Urinary bladder (tissue), 4 donors: Measurements from ENCODE around the gene PSD4. TPM values are rescaled to one million over a fixed set of nuclear protein-coding genes. Genes with fewer than 3 reads are reported as not detected.

Source experiments
- DNase-seq: peaks from one replicate; pipeline ENCODE4 v3.0.0-alpha.2; 2015; ENCODE audit errors: extremely low spot score
- H3K27ac ChIP-seq: one replicate; pipeline ENCODE4 v1.5.1; 2013; ENCODE audit warnings: low read depth, mild to moderate bottlenecking, moderate library complexity
- H3K36me3 ChIP-seq: one replicate; pipeline ENCODE4 v1.6.1; 2013; ENCODE audit warnings: mild to moderate bottlenecking, moderate library complexity; ENCODE audit not compliant: insufficient read depth
- H3K4me1 ChIP-seq: one replicate; pipeline ENCODE4 v1.6.1; 2013; ENCODE audit warnings: mild to moderate bottlenecking, moderate library complexity; ENCODE audit not compliant: insufficient read depth
- H3K4me3 ChIP-seq: one replicate; pipeline ENCODE4 v1.5.1; 2013; ENCODE audit warnings: low read depth, low read length
- WGBS: extraction: QIAGEN DNeasy Blood & Tissue Kit; methylation state at CpG from one replicate; pipeline ENCODE4 v1.1.7; 2013; 5-methylcytosine and 5-hydroxymethylcytosine counted together
- polyA plus RNA-seq: library from polyadenylated mRNA; stranded (reverse); fragments of 200-250 nt; gene quantifications from one replicate; pipeline ENCODE4 v1.2.3, GENCODE V29; 2013
- total RNA-seq: library from RNA; depleted of rRNA; stranded (reverse); fragments of >200 nt; gene quantifications from one replicate; pipeline ENCODE4 v1.2.3, GENCODE V29; 2014
- donor health status: healthy with polysubstance abuse.
- donor health status: healthy.

Gene PSD4
- total RNA-seq (9.7 TPM), polyA plus RNA-seq (6.3 TPM)

- 66% methylated on average over 14 of the region's 14 CpGs for WGBS
- H3K27ac ChIP-seq = no peak within 1 kb of the TSS
- no peak for DNase-seq
Observed at GRCh38 chr2:113173542-113174375, at the start of gene PSD4. Gene PSD4 (plus strand): TSS chr2:113173971. CDS start chr2:113182457, 8,486 bp downstream.

DNA sequence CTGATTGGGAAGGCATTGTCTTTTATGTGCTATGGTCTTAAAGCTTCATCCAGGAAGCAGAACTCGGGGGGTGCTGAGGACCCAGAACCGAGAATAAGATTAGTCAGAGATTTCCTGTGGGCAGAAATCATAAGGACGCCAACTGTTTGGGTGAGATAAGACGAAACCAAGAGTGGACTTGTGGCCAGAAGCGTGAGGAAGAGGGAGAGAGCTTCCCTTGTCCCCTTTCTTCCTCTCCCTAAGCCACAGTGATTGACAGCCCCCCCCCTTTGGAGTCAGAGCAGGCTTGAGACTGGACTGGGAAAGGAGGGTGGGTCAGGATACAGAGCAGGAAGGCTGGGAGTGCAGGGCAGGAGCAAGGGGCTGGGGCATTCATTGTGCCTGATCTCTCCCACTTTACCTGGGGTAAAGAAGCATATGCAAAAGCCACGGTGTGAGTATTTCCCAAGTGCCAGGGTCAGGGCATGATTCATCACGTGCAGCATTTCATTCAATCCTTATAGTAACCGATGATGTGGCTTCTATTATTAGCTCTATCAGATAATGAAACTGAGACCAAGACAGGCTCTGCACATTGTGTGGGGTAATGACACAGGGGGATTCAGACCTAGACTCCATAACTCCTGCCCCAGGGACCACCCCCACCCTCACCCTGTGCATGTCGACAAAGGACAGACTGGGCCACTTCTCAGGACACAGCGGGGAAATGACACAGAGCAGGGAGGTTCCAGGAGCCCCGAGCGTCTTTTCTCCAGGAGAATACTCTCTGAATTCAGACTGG lies 49.4 kb upstream of the PSD4 start:
- H3K4me3 ChIP-seq = no peak overlapping the region
- no peak overlapping the region for H3K27ac ChIP-seq
- 46% methylated on average over 12 of the region's 12 CpGs for WGBS
- H3K4me1 ChIP-seq = no peaks in the 10 kb centered on the region
- H3K36me3 ChIP-seq = no peaks in the 10 kb centered on the region
- DNase-seq = no peak

More at GRCh38 chr2:113173542-113174375, at the start of gene PSD4:
- H3K4me3 ChIP-seq = peak within 1 kb of the TSS; percentile 20
- H3K4me1 ChIP-seq = no peaks in the 10 kb centered on the region
- H3K36me3 ChIP-seq = no peaks in the 10 kb centered on the region

DNA sequence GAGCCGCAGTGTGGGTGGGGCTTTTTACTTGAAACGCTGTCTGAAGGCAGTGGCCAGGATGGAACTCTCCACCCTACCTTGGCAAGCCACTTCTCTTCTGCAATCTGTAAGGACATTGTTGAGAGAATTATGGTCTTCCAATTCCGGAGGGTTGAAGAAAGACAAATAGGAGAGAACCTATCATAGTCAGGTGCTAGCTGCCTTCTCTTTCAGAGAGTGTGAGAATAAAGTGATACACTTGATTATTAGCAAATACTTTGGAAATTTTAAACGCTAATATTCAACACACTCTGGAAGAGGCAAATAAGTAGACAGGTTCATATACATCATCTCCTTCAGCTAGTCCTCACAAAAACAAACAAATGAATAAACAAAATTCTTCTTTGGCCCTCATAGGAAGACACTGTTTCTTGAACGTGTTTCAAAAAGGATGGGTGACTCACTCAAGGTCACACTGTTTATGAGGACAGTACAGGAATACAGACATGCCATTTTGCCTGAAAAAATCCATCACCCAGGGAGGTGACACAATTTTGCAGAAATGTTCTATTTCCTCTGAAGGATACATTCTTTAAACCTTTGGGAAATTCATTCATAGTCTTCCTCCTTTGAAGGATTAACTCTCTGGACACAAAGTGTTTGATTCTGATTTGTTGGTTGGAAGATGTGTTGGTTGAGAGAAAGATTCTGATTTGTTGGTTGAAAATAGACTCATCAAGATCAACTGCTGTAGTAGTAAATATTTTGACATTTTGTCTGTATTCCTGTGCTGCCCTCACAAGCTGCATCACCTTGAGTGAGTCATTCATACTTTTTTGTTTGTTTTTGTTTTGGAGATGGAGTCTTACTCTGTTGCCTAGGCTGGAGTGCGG lies 48.6 kb upstream of the PSD4 start:
- WGBS = 67% methylated on average over 6 of the region's 6 CpGs
- no peaks in the 10 kb centered on the region for H3K36me3 ChIP-seq
- no peak overlapping the region for H3K4me3 ChIP-seq
- no peak for DNase-seq
- H3K4me1 ChIP-seq = no peaks in the 10 kb centered on the region
- no peak overlapping the region for H3K27ac ChIP-seq

- DNase-seq = no peak
- WGBS = 83% methylated on average over 16 of the region's 16 CpGs
- H3K36me3 ChIP-seq = no peaks in the 10 kb centered on the region
- no peak within 1 kb of the TSS for H3K27ac ChIP-seq
- H3K4me1 ChIP-seq = no peaks in the 10 kb centered on the region
- H3K4me3 ChIP-seq = no peak within 1 kb of the TSS
Observed at GRCh38 chr2:113126845-113127645, 46.7 kb upstream of the PSD4 start, which contains the start of gene IL1RN. Gene IL1RN (plus strand): TSS chr2:113127598. CDS start chr2:113127625, 27 bp downstream.

DNA sequence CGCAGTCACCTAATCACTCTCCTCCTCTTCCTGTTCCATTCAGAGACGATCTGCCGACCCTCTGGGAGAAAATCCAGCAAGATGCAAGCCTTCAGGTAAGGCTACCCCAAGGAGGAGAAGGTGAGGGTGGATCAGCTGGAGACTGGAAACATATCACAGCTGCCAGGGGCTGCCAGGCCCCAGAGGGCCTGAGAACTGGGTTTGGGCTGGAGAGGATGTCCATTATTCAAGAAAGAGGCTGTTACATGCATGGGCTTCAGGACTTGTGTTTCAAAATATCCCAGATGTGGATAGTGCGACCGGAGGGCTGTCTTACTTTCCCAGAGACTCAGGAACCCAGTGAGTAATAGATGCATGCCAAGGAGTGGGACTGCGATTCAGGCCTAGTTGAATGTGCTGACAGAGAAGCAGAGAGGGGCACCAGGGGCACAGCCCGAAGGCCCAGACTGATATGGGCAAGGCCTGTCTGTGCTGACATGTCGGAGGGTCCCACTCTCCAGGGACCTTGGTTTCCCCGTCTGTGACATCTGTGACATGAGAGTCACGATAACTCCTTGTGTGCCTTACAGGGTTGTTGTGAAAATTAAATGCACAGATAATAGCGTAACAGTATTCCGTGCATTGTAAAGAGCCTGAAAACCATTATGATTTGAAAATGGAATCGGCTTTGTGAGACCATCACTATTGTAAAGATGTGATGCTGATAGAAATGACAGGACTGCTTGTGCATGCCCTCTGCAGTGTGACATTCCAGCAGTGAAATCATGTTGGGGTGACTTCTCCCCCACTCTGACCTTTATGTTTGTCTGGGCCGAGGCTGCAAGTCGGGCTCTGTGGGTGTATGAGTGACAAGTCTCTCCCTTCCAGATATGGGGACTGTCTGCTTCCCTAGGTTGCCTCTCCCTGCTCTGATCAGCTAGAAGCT lies 45.9 kb upstream of the PSD4 start:
- 83% methylated on average over 15 of the region's 15 CpGs for WGBS
- H3K27ac ChIP-seq = no peak overlapping the region
- no peak for DNase-seq
- no peaks in the 10 kb centered on the region for H3K36me3 ChIP-seq
- H3K4me1 ChIP-seq = no peaks in the 10 kb centered on the region
- H3K4me3 ChIP-seq = no peak overlapping the region

GRCh38 chr2:113129519-113130078 lies 44.2 kb upstream of the PSD4 start:
- H3K4me3 ChIP-seq = no peak overlapping the region
- H3K4me1 ChIP-seq = no peaks in the 10 kb centered on the region
- 86% methylated on average over 2 of the region's 2 CpGs for WGBS
- no peak overlapping the region for H3K27ac ChIP-seq
- H3K36me3 ChIP-seq = no peaks in the 10 kb centered on the region
- no peak for DNase-seq

DNA sequence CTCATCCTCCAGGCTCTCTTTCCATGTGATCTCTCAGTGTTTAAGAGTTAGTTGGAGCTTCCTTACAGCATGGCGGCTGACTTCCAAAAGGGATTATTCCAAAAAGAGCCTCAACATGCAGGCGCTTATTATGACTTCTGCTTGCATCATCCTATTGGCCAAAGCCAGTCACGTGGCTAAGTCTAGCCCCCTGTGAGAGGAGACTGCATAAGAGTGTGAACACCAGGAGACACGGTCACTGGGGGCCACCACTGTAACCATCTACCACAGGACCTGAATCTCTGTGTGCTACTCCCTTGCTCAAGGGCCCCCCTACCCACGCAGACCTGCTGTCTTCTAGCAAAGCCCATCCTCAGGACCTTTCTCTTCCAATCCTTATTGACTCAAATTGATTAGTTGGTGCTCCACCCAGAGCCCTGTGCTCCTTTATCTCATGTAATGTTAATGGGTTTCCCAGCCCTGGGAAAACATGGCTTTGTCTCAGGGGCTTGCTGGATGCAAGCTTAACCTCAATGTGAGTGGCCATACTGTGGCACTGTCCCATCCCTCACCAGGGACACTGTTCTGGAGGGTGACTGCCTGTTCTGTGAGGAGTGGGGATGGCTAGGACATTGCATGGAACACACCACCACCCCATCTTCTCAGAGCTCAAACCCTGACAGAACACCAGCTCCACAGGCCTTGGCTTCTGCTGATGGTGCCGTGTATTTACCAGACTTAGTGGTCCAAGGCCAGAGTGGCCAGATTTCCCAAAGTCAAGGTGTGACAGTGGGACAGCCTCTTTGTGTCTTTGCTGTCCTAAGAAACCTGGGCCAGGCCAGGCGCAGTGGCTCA lies 42.2 kb upstream of the PSD4 start:
- WGBS = 93% methylated on average over 7 of the region's 7 CpGs
- no peaks in the 10 kb centered on the region for H3K36me3 ChIP-seq
- H3K4me3 ChIP-seq = no peak overlapping the region
- no peak for DNase-seq
- no peaks in the 10 kb centered on the region for H3K4me1 ChIP-seq
- no peak overlapping the region for H3K27ac ChIP-seq

DNA sequence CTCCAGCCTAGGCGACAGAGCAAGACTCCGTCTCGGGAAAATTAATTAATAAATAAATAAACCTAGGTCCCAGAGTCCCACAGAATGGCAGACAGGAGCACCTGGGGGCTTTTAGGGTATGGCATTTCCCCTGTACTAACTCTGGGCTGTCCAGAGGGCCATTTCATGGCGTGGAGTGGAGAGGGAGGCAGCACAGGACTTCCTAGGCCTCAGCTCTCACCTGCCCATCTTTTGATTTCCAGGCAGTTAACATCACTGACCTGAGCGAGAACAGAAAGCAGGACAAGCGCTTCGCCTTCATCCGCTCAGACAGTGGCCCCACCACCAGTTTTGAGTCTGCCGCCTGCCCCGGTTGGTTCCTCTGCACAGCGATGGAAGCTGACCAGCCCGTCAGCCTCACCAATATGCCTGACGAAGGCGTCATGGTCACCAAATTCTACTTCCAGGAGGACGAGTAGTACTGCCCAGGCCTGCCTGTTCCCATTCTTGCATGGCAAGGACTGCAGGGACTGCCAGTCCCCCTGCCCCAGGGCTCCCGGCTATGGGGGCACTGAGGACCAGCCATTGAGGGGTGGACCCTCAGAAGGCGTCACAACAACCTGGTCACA lies 41.3 kb upstream of the PSD4 start:
- WGBS = 92% methylated on average over 17 of the region's 17 CpGs
- no peak for DNase-seq
- Histone ChIP-seq H3K4me1 (no peaks in the 10 kb centered on the region), H3K36me3 (no peaks in the 10 kb centered on the region), H3K27ac (no peak overlapping the region), H3K4me3 (no peak overlapping the region)

GRCh38 chr2:113133704-113134598 lies 39.8 kb upstream of the PSD4 start:
- Histone ChIP-seq H3K4me3 (no peak overlapping the region), H3K27ac (no peak overlapping the region), H3K36me3 (no peaks in the 10 kb centered on the region), H3K4me1 (no peaks in the 10 kb centered on the region)
- DNase-seq = no peak
- 68% methylated on average over 7 of the region's 7 CpGs for WGBS

GRCh38 chr2:113134717-113135116 lies 39.1 kb upstream of the PSD4 start:
- no peak overlapping the region for H3K27ac ChIP-seq
- H3K4me1 ChIP-seq = no peaks in the 10 kb centered on the region
- no peak overlapping the region for H3K4me3 ChIP-seq
- H3K36me3 ChIP-seq = no peaks in the 10 kb centered on the region
- DNase-seq = no peak
